ENCODE measurements around the gene LPO. TPM values are rescaled to one million over a fixed set of nuclear protein-coding genes. Genes with fewer than 3 reads are reported as not detected.

Gene LPO
- total and polyA plus RNA-seq, 9 of the 15 experiments (the other 6 are each of a cell fraction or from before 2014, with no cell fraction given), result 0.07 to 0.11 TPM; not detected in 7

- TF ChIP-seq ZBTB11 (CRISPR knock-in tag; IDR thresholded peaks at IDR 0.05), result peak in 1 of 3 experiments; percentile 34; a peak in 1 of 6 replicates
- no peak for TF ChIP-seq ZNF830 (CRISPR knock-in tag; IDR thresholded peaks at IDR 0.05)
- no peak for TF ChIP-seq HDGF (IDR thresholded peaks at IDR 0.05)
- TF ChIP-seq NFXL1 (CRISPR knock-in tag; IDR thresholded peaks at IDR 0.05), result no peak
- no peak for TF ChIP-seq ETV6 (IDR thresholded peaks at IDR 0.05; ENCODE audit: borderline replicate concordance in 1 of 2, low read depth in 2 of 2, low read length in 1 of 2)
- TF ChIP-seq ETV6 (CRISPR knock-in tag; IDR thresholded peaks at IDR 0.05; ENCODE audit: borderline replicate concordance), result no peak
- TF ChIP-seq CBX3 (IDR thresholded peaks at IDR 0.05; ENCODE audit: borderline replicate concordance in 1 of 2, low read length in 2 of 2), result peak in 1 of 2 experiments; percentile 79; a peak in 1 of 3 replicates
- no peak for TF ChIP-seq ZNF436 (CRISPR knock-in tag; IDR thresholded peaks at IDR 0.05)
- TF ChIP-seq NR2F6 (CRISPR knock-in tag; IDR thresholded peaks at IDR 0.05), result no peak
- TF ChIP-seq STAG1 (CRISPR knock-in tag; IDR thresholded peaks at IDR 0.05; ENCODE audit: borderline replicate concordance), result no peak
- peak; percentile 80 for TF ChIP-seq ETS1 (conservative IDR thresholded peaks at IDR 0.05; ENCODE audit: control insufficient read depth, low read depth, low read length)
- TF ChIP-seq MTA2 (IDR thresholded peaks at IDR 0.05; ENCODE audit: low read depth), result no peak
These were observed 19.2 kb upstream of the LPO start, which contains the start of gene MKS1 (continued) for GRCh38 chr17:58219007-58219788.

Data from K562 (cell line).